GM12874 (cell line): Measurements from ENCODE around the gene BPI.

Source experiments
- CTCF ChIP-seq: IDR thresholded peaks from 2 replicates; pipeline ENCODE4 v1.5.1; 2011; ENCODE audit warnings: low read depth, mild to moderate bottlenecking, control low read depth, low read length, moderate library complexity; ENCODE audit not compliant: insufficient read depth

The BPI gene

GRCh38 chr20:38344107-38344701 lies 40.2 kb downstream of the BPI start:
- no peak for TF ChIP-seq CTCF

- no peak for TF ChIP-seq CTCF
Measured at GRCh38 chr20:38345643-38346042, 41.7 kb downstream of the BPI start.

GRCh38 chr20:38346247-38346651 lies 42.3 kb downstream of the BPI start, which contains the start of gene LBP:
Gene LBP, plus strand, starts transcription at chr20:38346482. Its CDS starts 35 bp downstream, at chr20:38346517.
- no peak for TF ChIP-seq CTCF

- no peak for TF ChIP-seq CTCF
Measured at GRCh38 chr20:38346741-38347140, 42.8 kb downstream of the BPI start.

- TF ChIP-seq CTCF: no peak
Measured at GRCh38 chr20:38349856-38350255, 45.9 kb downstream of the BPI start.

GRCh38 chr20:38350879-38351775 lies 47.2 kb downstream of the BPI start:
- TF ChIP-seq CTCF: no peak

GRCh38 chr20:38353316-38353715 lies 49.4 kb downstream of the BPI start:
- TF ChIP-seq CTCF: no peak
